H1 (cell line): ENCODE results near the gene KPNA6. TPM values are rescaled to one million over a fixed set of nuclear protein-coding genes. Genes with fewer than 3 reads are reported as not detected.

Experiments
- CREB1 ChIP-seq: IDR thresholded peaks from 2 replicates; pipeline ENCODE4 v1.6.1; 2012; ENCODE audit warnings: inconsistent platforms
- HDAC2 ChIP-seq, 2 experiments: fragments of 300-600 bp in 1 of 2; sonication (generic) in 1 of 2; IDR thresholded peaks; 2 replicates each; pipeline ENCODE4 v1.6.1; 2011 to 2012; ENCODE audit warnings: low read depth in 2 of 2, low read length in 2 of 2, mild to moderate bottlenecking in 2 of 2, moderate library complexity in 2 of 2, borderline replicate concordance in 1 of 2, inconsistent platforms in 1 of 2
- KDM1A ChIP-seq: fragments of 200-600, 300-600 bp; sonication (generic); IDR thresholded peaks from 2 replicates; pipeline ENCODE4 v1.7.1; 2016; ENCODE audit warnings: mild to moderate bottlenecking, low read length, borderline replicate concordance
- NRF1 ChIP-seq: IDR thresholded peaks from 2 replicates; pipeline ENCODE4 v1.6.1; 2011; ENCODE audit warnings: mild to moderate bottlenecking, low read depth, low read length, improper control_type of control experiment
- POLR2A ChIP-seq, 2 experiments: IDR thresholded peaks; 1 replicate in 1 of 2; 2 replicates in 1 of 2; pipeline ENCODE4 v1.6.1; 2011; ENCODE audit warnings: low read depth in 2 of 2, low read length in 2 of 2, mild to moderate bottlenecking in 2 of 2; ENCODE audit errors: control extremely low read depth in 1 of 2
- POLR2AphosphoS5 ChIP-seq: IDR thresholded peaks from 2 replicates; pipeline ENCODE4 v1.6.1; 2011; ENCODE audit warnings: low read depth, low read length
- SAP30 ChIP-seq: fragments of 300-600 bp; sonication (generic); IDR thresholded peaks from 2 replicates; pipeline ENCODE4 v1.7.1; 2012; ENCODE audit warnings: low read length, moderate library complexity, mild to moderate bottlenecking, inconsistent platforms; ENCODE audit not compliant: insufficient read depth, insufficient replicate concordance
- polyA plus RNA-seq, 7 experiments: library from polyadenylated mRNA; depleted of rRNA in 3 of 7; stranded (reverse) in 5 of 7; unstranded in 2 of 7; fragments of >200 nt in 5 of 7; fragments of 200-250 nt in 2 of 7; gene quantifications; 1 replicate in 5 of 7; 2 replicates in 1 of 7; 4 replicates in 1 of 7; pipeline versions ENCODE4 v1.2.1 to v1.2.3, GENCODE V29; 2011 to 2013; ENCODE audit warnings: missing spikeins in 2 of 7, mixed read lengths in 2 of 7
- total RNA-seq: library from RNA; stranded (reverse); fragmentation: NEBNext Ultra II Directional; extraction: Animal tissue kit (Norgen Biotek cat#: 25700); gene quantifications from 2 replicates; pipeline ENCODE4 v1.2.1, GENCODE V29; 2021
- TF ChIP-seq, protein P1 (sequence below): fragments of 300-600 bp; sonication (generic); IDR thresholded peaks from 2 replicates; pipeline ENCODE4 v1.7.1; 2012; ENCODE audit warnings: low read length, moderate library complexity, mild to moderate bottlenecking, inconsistent platforms; ENCODE audit not compliant: insufficient replicate concordance

KPNA6 gene
- total and polyA plus RNA-seq, 2 of the 8 experiments (the other 6 are each of a cell fraction or from before 2014, with no cell fraction given) = 24.2 to 120 TPM

DNA sequence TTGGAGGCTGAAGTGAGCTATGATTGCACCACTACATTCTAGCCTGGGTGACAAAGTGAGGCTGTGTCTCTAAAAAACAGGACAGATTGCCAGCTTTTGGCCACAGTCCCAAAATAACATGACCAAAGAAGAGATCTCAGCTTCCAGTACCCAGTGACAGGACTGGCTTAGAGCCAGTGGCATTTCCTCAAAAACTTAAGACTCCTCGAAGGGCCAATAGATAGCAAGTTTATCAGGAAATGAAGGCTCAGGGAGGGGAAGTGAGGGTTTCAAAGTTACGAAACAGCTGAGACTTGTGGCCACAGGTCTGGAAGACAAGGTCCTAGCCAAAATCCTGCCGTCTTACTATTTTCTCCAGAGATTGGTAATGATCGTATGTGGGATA lies 41.4 kb upstream of the KPNA6 start (continued):
- TF ChIP-seq, protein P1, sequence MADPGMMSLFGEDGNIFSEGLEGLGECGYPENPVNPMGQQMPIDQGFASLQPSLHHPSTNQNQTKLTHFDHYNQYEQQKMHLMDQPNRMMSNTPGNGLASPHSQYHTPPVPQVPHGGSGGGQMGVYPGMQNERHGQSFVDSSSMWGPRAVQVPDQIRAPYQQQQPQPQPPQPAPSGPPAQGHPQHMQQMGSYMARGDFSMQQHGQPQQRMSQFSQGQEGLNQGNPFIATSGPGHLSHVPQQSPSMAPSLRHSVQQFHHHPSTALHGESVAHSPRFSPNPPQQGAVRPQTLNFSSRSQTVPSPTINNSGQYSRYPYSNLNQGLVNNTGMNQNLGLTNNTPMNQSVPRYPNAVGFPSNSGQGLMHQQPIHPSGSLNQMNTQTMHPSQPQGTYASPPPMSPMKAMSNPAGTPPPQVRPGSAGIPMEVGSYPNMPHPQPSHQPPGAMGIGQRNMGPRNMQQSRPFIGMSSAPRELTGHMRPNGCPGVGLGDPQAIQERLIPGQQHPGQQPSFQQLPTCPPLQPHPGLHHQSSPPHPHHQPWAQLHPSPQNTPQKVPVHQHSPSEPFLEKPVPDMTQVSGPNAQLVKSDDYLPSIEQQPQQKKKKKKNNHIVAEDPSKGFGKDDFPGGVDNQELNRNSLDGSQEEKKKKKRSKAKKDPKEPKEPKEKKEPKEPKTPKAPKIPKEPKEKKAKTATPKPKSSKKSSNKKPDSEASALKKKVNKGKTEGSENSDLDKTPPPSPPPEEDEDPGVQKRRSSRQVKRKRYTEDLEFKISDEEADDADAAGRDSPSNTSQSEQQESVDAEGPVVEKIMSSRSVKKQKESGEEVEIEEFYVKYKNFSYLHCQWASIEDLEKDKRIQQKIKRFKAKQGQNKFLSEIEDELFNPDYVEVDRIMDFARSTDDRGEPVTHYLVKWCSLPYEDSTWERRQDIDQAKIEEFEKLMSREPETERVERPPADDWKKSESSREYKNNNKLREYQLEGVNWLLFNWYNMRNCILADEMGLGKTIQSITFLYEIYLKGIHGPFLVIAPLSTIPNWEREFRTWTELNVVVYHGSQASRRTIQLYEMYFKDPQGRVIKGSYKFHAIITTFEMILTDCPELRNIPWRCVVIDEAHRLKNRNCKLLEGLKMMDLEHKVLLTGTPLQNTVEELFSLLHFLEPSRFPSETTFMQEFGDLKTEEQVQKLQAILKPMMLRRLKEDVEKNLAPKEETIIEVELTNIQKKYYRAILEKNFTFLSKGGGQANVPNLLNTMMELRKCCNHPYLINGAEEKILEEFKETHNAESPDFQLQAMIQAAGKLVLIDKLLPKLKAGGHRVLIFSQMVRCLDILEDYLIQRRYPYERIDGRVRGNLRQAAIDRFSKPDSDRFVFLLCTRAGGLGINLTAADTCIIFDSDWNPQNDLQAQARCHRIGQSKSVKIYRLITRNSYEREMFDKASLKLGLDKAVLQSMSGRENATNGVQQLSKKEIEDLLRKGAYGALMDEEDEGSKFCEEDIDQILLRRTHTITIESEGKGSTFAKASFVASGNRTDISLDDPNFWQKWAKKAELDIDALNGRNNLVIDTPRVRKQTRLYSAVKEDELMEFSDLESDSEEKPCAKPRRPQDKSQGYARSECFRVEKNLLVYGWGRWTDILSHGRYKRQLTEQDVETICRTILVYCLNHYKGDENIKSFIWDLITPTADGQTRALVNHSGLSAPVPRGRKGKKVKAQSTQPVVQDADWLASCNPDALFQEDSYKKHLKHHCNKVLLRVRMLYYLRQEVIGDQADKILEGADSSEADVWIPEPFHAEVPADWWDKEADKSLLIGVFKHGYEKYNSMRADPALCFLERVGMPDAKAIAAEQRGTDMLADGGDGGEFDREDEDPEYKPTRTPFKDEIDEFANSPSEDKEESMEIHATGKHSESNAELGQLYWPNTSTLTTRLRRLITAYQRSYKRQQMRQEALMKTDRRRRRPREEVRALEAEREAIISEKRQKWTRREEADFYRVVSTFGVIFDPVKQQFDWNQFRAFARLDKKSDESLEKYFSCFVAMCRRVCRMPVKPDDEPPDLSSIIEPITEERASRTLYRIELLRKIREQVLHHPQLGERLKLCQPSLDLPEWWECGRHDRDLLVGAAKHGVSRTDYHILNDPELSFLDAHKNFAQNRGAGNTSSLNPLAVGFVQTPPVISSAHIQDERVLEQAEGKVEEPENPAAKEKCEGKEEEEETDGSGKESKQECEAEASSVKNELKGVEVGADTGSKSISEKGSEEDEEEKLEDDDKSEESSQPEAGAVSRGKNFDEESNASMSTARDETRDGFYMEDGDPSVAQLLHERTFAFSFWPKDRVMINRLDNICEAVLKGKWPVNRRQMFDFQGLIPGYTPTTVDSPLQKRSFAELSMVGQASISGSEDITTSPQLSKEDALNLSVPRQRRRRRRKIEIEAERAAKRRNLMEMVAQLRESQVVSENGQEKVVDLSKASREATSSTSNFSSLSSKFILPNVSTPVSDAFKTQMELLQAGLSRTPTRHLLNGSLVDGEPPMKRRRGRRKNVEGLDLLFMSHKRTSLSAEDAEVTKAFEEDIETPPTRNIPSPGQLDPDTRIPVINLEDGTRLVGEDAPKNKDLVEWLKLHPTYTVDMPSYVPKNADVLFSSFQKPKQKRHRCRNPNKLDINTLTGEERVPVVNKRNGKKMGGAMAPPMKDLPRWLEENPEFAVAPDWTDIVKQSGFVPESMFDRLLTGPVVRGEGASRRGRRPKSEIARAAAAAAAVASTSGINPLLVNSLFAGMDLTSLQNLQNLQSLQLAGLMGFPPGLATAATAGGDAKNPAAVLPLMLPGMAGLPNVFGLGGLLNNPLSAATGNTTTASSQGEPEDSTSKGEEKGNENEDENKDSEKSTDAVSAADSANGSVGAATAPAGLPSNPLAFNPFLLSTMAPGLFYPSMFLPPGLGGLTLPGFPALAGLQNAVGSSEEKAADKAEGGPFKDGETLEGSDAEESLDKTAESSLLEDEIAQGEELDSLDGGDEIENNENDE = no peak
- TF ChIP-seq POLR2A (IDR thresholded peaks at IDR 0.05; ENCODE audit: control extremely low read depth in 1 of 2, low read depth in 2 of 2, low read length in 2 of 2) = peak; percentile 27 to 37; a peak in 2 of 3 replicates
- no peak for TF ChIP-seq NRF1
- peak; percentile 53; the same call in 1 of the 2 replicates for TF ChIP-seq POLR2AphosphoS5
- no peak for TF ChIP-seq CREB1
- TF ChIP-seq KDM1A = no peak
- TF ChIP-seq HDAC2 (IDR thresholded peaks at IDR 0.05; ENCODE audit: borderline replicate concordance in 1 of 2, low read depth in 2 of 2, low read length in 2 of 2) = no peak
- no peak for TF ChIP-seq SAP30
- TF ChIP-seq, all 59 proteins: peak for 2
